ENCODE data around the gene SPTAN1.

SPTAN1 gene

GRCh38 chr9:128595471-128595870 is 43.1 kb downstream of the SPTAN1 start:
- DNase-seq = no peak

DNA sequence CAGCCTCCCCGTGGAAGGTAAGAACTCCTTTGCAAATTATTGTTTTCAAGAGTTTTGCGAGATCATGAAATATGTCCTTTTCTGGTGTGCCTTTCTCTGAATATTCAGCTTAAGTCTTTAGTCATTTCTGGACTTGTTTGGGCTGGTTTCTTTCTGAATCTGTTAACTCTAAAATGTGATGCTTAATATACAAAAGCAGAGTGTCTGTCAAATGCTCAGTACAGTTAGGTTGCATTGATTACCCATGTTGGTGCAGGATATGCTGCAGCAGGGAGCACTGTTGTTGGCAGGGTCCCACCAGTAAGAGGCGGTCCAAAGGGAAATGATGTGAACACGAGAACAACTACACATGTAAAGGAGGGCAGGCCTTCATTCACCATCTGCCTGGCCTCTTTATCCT is 47.7 kb downstream of the SPTAN1 start:
- DNase-seq = no peak

GRCh38 chr9:128603697-128604096 is 51.3 kb downstream of the SPTAN1 start:
- no peak for DNase-seq

DNA sequence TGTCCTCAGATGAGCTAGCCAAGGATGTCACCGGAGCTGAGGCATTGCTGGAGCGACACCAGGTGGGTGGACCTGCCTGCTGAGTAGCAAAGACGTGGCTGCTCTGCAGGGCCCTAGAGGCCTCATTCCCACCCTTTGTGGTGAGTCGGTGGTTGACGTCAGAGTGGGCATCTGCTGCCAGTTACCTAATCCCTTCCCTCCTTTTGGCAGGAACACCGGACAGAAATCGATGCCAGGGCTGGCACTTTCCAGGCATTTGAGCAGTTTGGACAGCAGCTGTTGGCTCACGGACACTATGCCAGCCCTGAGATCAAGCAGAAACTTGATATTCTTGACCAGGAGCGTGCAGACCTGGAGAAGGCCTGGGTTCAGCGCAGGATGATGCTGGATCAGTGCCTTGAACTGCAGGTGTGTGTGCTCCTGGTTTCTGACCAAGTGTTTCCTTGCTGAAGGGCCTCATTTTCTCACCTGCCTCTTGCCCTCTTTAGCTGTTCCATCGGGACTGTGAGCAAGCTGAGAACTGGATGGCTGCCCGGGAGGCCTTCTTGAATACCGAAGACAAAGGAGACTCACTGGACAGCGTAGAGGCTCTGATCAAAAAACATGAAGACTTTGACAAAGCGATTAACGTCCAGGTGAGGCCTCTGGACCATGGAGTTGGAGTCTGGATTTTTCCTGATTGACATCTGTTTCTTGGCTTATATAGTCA is 55.4 kb downstream of the SPTAN1 start:
- peak in 51 of 56 donors; percentile 14 to 93 (median 70) for DNase-seq

DNA sequence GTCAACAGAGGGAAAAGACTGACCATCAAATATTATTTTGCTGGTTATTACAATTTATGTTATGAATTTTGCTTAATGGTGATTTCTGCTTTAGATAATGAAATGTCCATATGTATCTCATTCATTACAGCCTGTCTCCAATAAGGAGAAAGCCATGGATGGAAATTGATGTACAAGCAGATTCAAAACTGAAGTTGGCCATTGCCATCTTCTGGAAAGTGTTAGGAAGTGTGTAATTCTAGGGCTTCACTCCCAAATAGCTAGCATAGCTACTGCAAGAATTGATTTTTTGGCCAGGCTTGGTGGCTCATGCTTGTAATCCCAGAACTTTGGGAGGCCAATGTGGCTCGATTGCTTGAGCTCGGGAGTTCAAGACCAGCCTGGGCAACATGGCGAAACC is 58.5 kb downstream of the SPTAN1 start:
- DNase-seq = no peak

DNA sequence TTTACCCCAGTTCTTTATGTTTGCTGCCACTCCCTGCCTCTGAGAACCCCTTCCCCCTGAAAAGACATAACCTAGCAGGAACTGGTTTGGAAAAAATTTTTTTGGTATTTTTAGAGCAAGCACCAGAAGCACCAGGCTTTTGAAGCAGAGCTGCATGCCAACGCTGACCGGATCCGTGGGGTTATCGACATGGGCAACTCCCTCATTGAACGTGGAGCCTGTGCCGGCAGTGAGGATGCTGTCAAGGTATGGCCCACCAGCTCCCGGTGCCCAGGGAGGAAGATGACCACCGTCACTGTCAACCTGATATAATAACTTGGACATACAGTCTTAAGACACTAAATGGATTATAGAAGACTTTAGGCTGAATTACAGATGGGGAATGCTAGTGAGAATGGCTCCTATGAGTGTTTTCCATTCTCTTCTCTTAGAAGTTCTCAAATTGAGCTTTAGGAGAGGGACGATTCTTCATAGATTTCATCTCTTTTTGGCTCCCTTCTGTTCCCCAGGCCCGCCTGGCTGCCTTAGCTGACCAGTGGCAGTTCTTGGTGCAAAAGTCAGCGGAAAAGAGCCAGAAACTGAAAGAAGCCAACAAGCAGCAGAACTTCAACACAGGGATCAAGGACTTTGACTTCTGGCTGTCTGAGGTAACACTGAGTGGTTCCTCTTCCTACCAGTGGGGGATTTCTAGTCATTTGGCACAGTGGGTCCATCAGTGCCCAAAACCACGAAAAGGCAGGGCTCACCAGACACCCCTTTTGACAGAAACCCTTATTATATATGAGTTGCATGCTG is 59.4 kb downstream of the SPTAN1 start:
- DNase-seq = no peak

GRCh38 chr9:128614728-128615127 is 62.3 kb downstream of the SPTAN1 start:
- DNase-seq = no peak

DNA sequence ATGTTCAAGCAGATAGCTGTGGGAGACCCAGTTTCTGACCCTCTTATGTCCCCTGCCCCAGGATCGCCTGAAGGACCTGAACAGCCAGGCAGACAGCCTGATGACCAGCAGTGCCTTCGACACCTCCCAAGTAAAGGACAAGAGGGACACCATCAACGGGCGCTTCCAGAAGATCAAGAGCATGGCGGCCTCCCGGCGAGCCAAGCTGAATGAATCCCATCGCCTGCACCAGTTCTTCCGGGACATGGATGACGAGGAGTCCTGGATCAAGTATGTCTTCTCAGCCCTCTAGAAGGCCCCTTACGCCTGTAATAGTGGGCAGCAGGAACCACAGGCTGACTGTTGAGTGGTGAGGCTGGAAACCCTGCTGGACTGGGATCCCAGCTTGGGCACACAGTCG is 63.2 kb downstream of the SPTAN1 start:
- no peak for DNase-seq

DNA sequence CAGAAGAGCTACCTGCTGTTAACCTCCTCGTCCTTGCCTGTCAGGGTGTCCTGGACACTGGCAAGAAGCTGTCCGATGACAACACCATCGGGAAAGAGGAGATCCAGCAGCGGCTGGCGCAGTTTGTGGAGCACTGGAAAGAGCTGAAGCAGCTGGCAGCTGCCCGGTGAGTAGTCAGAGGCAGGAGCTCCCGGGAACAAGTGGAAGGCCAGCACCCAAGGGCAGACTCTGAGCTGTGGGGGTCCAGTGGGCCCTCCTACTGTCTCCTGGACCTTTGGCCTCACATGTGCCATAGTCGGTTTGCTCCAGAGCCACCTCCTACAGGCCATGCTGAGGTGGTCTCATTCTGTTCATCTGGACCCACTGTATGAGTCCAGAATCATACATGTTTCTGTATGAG is 65.6 kb downstream of the SPTAN1 start:
- no peak for DNase-seq

DNA sequence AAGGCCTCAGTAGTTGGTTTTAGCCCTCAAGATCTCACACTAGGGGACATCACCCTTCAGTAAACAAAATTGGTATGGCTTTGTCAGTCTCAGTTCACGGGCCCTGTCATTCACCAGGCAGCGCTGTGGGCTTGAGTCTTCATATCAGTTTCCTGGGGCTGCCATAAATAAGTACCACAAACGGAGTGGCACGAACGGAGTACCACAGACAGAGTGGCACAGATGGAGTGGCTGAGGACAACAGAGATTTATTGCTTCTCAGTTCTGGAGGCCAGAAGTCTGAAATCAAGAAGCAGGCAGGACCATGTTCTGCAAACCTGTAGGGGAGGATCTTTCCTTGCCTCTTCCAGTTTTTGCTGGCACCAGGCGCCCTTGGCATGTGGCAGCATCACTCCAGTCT is 66.7 kb downstream of the SPTAN1 start:
- no peak for DNase-seq

GRCh38 chr9:128619779-128620178 is 67.4 kb downstream of the SPTAN1 start:
- no peak for DNase-seq

GRCh38 chr9:128621730-128622455 is 69.5 kb downstream of the SPTAN1 start:
- no peak for DNase-seq

DNA sequence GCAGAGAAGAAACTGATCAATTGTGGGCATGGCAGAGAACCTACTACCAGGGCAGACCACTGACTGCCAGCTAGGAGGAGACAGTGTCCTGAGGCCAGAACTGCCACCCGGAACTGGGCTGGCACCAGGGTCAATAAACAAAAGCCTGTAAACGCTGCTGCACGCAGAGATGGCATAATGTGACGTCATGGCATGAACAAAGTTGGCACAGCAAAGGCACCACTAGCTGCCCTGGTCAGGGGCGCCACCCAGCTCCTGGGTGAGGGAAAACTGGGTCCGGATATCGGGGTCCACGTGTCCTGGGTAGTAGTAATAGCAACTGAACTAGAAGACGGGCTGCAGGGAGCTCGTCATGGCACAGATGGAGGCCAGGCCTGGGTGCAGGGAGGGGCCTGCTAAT is 72.2 kb downstream of the SPTAN1 start:
- no peak for DNase-seq

GRCh38 chr9:128625391-128626146 is 73.2 kb downstream of the SPTAN1 start:
- peak in 2 of 56 donors; percentile 19 to 38 for DNase-seq

GRCh38 chr9:128626181-128626580 is 73.8 kb downstream of the SPTAN1 start:
- no peak for DNase-seq

DNA sequence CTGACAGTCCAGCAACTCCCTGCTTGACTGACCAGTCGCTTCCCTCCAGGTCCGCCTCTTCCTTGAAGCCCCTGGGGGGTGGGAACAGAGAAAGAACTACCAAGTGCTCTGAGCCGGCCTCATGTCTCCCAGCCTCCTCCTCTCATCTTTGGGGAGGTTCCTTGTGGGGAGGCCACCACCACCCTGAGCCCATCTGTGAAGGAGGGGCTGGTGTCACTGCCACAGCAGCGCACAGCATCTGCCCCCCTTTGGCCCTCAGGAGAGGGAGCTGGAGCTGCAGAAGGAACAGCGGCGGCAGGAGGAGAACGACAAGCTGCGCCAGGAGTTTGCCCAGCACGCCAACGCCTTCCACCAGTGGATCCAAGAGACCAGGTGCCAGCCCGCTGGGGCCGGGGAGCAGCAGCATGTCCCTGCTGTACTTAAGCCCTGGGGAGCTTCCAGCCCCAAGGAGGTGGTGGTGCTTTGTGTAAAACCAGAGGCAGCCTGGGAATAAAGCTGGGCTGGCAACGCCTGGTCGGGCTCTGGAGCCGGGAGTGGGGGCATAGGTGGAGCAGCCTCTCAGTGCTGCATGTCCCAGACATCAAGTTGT is 74.8 kb downstream of the SPTAN1 start:
- peak in 16 of 56 donors; percentile 19 to 75 (median 41) for DNase-seq

DNA sequence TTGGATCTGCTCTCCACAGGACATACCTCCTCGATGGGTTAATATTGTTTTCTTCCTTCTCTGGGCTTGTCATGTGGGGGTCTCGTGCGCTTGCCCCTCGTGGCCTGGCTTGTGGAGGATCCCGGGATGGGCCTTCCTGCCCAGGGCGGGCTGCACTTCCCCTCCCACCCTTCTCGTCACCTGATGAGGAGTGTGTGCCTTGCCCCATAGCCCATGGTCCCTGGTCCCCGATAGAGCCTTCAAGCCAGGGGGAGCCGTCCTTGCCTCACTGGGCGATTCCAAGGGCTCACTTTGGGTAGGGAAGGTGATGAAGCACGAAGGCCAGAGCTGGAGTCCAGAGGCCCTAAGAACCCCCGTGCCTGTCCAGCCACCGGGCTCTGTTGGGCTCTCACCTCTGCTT is 75.5 kb downstream of the SPTAN1 start:
- no peak for DNase-seq

DNA sequence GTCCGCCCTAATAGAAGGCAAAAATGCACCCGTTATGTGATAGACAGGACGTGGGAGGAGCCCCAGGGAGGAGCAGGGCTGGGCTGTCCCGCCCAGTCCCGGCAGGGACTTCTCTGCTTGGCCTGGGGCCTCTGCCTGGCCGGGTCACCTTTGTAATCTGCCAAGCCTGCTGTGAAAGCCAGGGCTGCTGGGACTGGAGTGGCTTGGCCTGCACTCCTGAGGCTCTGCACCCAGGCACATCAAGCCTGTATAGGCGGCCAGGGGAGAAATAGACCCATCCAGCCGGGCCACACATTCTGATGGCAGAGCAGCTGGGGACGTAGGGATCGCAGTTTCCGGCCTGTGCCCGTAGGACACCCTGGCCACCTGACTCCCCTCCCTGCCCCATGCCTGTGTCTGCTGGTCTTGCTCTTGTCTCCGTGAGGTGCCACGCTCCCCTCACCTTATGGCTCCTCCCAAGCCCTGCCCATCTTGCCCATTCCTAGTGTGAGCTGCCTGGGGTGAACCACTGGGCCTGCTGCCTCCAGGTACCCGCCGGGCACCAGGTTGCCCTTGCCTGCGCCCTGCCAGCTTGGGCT is 76.2 kb downstream of the SPTAN1 start:
- peak in 26 of 56 donors; percentile 14 to 76 (median 45) for DNase-seq

- no peak for DNase-seq
These were observed 76.7 kb downstream of the SPTAN1 start for GRCh38 chr9:128629136-128629535.

GRCh38 chr9:128629852-128630545 is 77.6 kb downstream of the SPTAN1 start:
- no peak for DNase-seq

All from amygdala (tissue), 56 donors.